ENCODE measurements around the gene NRG3.

- no peak for TF ChIP-seq POLR2AphosphoS5 (IDR thresholded peaks at IDR 0.05; ENCODE audit: borderline replicate concordance, low read depth, low read length)
- no peak for TF ChIP-seq EZH2 (IDR thresholded peaks at IDR 0.05)
These were observed 216.4 kb downstream of the NRG3 start for GRCh38 chr10:82091413-82091812.

Measured in SK-N-MC (cell line).